Kidney (tissue), 14 donors: ENCODE results near the gene PFKFB2. TPM values are rescaled to one million over a fixed set of nuclear protein-coding genes. Genes with fewer than 3 reads are reported as not detected.
A peak's percentile ranks its signal among the peaks of the same experiment; 100 is the strongest.

ENCODE experiments used
- DNase-seq, 5 donors: peaks; one replicate each; pipeline ENCODE4 v3.0.0-alpha.2; 2013 to 2020
- FAIRE-seq: peaks from 2 replicates; lab custom pipeline; 2012; peaks lifted over from hg19 to GRCh38; lab: Jason Lieb, UNC
- H3K27ac ChIP-seq, 2 donors: one replicate each; pipeline ENCODE4 v1.7.0; 2013; ENCODE audit warnings: low read depth in 2 of 2, low read length in 2 of 2, inconsistent platforms in 1 of 2
- H3K27me3 ChIP-seq: one replicate; pipeline ENCODE4 v1.7.1; 2013; ENCODE audit warnings: low read length, inconsistent platforms; ENCODE audit not compliant: control insufficient read depth, insufficient read depth
- H3K36me3 ChIP-seq, 3 donors: one replicate each; pipeline versions ENCODE4 v1.7.0 to v1.7.1; 2013; ENCODE audit warnings: low read length in 3 of 3, control low read depth in 1 of 3, inconsistent platforms in 1 of 3; ENCODE audit not compliant: insufficient read depth in 3 of 3, control insufficient read depth in 2 of 3
- H3K4me1 ChIP-seq, 3 donors: one replicate each; pipeline versions ENCODE4 v1.7.0 to v1.7.1; 2013; ENCODE audit warnings: low read length in 3 of 3, inconsistent platforms in 1 of 3, low read depth in 1 of 3; ENCODE audit not compliant: control insufficient read depth in 2 of 3, insufficient read depth in 2 of 3
- H3K4me3 ChIP-seq, 3 donors: one replicate each; pipeline versions ENCODE4 v1.7.0 to v1.8.1; 2013; ENCODE audit warnings: low read length in 3 of 3, control low read depth in 1 of 3, inconsistent platforms in 1 of 3
- H3K9ac ChIP-seq, 3 donors: one replicate each; pipeline versions ENCODE4 v1.7.0 to v1.7.1; 2013; ENCODE audit warnings: low read length in 3 of 3, control low read depth in 1 of 3, inconsistent platforms in 1 of 3
- H3K9me3 ChIP-seq, 3 donors: one replicate each; pipeline versions ENCODE4 v1.7.0 to v1.7.1; 2013; ENCODE audit warnings: low read length in 3 of 3, control low read depth in 1 of 3, inconsistent platforms in 1 of 3; ENCODE audit not compliant: control insufficient read depth in 2 of 3, insufficient read depth in 1 of 3
- CTCF ChIP-seq: IDR thresholded peaks from 3 replicates; pipeline ENCODE4 v1.5.1; 2012; ENCODE audit warnings: mild to moderate bottlenecking, moderate library complexity, borderline replicate concordance; ENCODE audit not compliant: insufficient read depth; ENCODE audit errors: extremely low read depth
- intact Hi-C: fragments of 100-400 bp; cut with DNase I; formaldehyde crosslinking; loops from one replicate; pipeline ENCODE4 v1.11.1; 2022
- polyA plus RNA-seq: library from polyadenylated mRNA; stranded (reverse); fragments of 350-450 nt; fragmentation: Illumina TruSeq; extraction: RNeasy Lipid Tissue Mini Kit (QIAGEN cat#74804); gene quantifications from one replicate; pipeline ENCODE4 v1.2.3, GENCODE V29; 2014; ENCODE audit warnings: low read depth, low replicate concordance; ENCODE audit not compliant: insufficient read depth
- total RNA-seq: library from RNA; stranded (reverse); fragmentation: NEBNext Ultra II Directional; extraction: Animal tissue kit (Norgen Biotek cat#: 25700); gene quantifications from one replicate; pipeline ENCODE4 v1.2.1, GENCODE V29; 2021
- donor health status: control.
- donor health status: control.
- donor health status: control.
- donor health status: control.
- donor health status: control.
- donor health status: DM: yes; HTN: yes; CAD: no.
- donor health status: Normal renal cell carcinoma (clear cell type).

PFKFB2 gene
- total and polyA plus RNA-seq, 2 donors from 2014 or later = 20.6 to 21.7 TPM

GRCh38 chr1:207060596-207060995 is 7.5 kb downstream of the PFKFB2 start:
- FAIRE-seq = no peak
- no peaks in the 10 kb centered on the region for H3K27me3 ChIP-seq
- TF ChIP-seq CTCF = no peak
- DNase-seq = no peak
- intact Hi-C loops = no loop called here
- no peaks in the 10 kb centered on the region for H3K9me3 ChIP-seq
- H3K4me1 ChIP-seq = peaks cover 0 to 17% (median 12%) of the 10 kb centered on the region in 3 donors
- H3K27ac ChIP-seq = no peak overlapping the region
- H3K9ac ChIP-seq = peak overlapping the region in 1 of 3 donors; percentile 7
- no peak overlapping the region for H3K4me3 ChIP-seq
- peaks cover 5 to 46% (median 34%) of the 10 kb centered on the region in 3 donors for H3K36me3 ChIP-seq

- no peak overlapping the region for H3K9ac ChIP-seq
- intact Hi-C loops = no loop called here
- no peak for TF ChIP-seq CTCF
- H3K27me3 ChIP-seq = no peaks in the 10 kb centered on the region
- no peak for DNase-seq
- H3K4me3 ChIP-seq = no peak overlapping the region
- FAIRE-seq = no peak
- H3K27ac ChIP-seq = no peak overlapping the region
- peaks cover 5 to 55% (median 38%) of the 10 kb centered on the region in 3 donors for H3K36me3 ChIP-seq
- H3K9me3 ChIP-seq = no peaks in the 10 kb centered on the region
- peaks cover 0 to 15% (median 11%) of the 10 kb centered on the region in 3 donors for H3K4me1 ChIP-seq
Observed at GRCh38 chr1:207062058-207062457, 9.0 kb downstream of the PFKFB2 start.

- Histone ChIP-seq H3K27ac (no peak overlapping the region), H3K4me3 (no peak overlapping the region), H3K4me1 (peaks cover 0 to 21% (median 16%) of the 10 kb centered on the region in 3 donors), H3K9ac (no peak overlapping the region), H3K36me3 (peaks cover 5 to 64% (median 43%) of the 10 kb centered on the region in 3 donors), H3K27me3 (no peaks in the 10 kb centered on the region), H3K9me3 (no peaks in the 10 kb centered on the region)
- no peak for TF ChIP-seq CTCF
- DNase-seq (no peak), FAIRE-seq (no peak)
- intact Hi-C loops = no loop called here
Observed at GRCh38 chr1:207063014-207063413, 9.9 kb downstream of the PFKFB2 start.

- no peaks in the 10 kb centered on the region for H3K27me3 ChIP-seq
- peaks cover 0 to 19% (median 13%) of the 10 kb centered on the region in 3 donors for H3K4me1 ChIP-seq
- intact Hi-C loops = no loop called here
- DNase-seq = no peak
- no peak overlapping the region for H3K9ac ChIP-seq
- FAIRE-seq = no peak
- H3K36me3 ChIP-seq = peaks cover 5 to 73% (median 51%) of the 10 kb centered on the region in 3 donors
- H3K4me3 ChIP-seq = no peak overlapping the region
- TF ChIP-seq CTCF = no peak
- H3K9me3 ChIP-seq = no peaks in the 10 kb centered on the region
- H3K27ac ChIP-seq = peak overlapping the region in 1 of 2 donors; percentile 47
Observed at GRCh38 chr1:207064561-207064960, 11.5 kb downstream of the PFKFB2 start.
